GM19372 (cell line): ENCODE data around the gene MSX1.

Experiments used
- ATAC-seq: cut with Tn5 transposase; IDR thresholded peaks from one replicate; pipeline ENCODE4 v1.9.1; 2021; ENCODE audit warnings: mild to moderate bottlenecking, low read depth, moderate library complexity; ENCODE audit not compliant: unreplicated experiment

Gene MSX1

DNA sequence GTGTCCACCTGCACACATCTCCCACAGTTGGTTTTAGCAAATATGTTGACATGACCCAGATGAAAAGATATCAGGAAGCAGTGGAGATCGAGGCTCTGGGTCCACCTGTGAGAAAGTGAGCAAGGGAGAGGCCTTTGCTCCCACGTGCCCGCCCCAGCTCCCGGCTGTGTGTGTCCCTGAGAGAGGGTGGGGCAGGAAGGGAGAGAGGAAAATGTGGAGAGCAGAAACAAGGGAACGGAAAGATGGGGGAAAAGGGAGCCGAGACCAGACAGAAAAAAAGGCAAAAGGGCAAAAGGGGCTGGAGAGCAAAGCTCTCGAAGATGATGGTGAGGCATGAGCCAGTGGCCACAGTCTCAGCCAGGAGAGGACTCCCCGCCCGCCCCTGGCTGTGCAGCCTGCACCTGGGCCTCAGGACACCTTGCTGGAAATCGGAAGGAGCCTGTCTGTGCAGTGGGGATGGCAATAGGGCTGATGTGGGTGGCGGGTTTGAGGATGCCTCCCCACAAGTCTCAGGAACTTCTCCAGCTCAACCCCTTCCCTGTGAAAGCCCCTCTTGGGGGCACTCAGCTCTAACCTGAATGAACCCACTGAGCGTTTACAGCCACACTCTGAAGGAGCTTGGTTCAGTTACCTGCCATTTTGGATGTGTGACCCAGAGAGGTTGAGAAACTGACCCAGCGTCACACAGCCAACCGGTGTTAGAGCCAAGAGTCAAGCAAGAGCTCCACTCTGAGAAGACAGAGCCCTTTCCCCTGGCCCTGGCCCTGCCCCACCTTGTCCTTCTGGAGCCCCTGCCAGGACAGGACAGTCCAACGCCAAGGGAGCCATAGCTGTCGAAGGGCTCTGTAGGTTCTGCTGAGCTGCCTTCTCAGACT lies 20.3 kb upstream of the MSX1 start:
- ATAC-seq, result no peak

DNA sequence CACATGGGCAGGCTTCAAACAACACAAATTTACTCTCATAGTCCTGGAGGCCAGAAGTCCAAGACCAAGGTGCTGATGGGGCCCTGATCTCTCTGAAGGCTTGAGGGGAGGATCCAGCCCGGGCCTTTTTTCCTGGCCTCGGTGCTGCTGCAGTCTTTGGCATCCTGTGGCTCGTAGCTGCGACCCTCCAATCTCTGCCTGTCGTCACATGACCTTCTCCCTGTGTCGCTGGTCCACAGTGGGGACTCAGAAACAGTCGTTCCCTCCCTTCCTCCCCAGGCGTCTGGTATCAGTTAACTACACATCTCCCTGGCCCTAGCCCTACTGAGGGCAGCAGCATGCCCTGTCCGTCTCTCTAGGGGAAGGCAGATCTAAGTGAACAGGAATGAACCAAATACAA lies 19.1 kb upstream of the MSX1 start:
- ATAC-seq, result no peak

DNA sequence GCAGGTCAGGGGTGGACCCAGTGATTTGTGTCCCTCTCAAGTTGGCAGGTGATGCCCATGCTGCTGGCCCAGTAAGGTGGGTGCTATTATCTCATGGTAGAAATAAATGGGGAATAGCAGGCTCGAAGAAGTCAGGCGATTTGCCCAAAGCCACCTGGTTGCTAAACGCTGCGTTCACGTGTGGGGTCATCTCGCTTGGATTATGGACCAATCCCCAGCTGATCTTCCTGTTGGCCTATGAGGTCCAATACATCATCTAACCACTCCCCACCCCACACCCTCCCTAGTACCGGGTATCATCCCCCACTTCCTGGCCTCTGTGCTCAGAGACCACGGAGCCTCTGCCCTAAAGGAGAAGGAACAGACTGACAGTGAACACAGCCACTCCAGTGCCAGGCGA lies 18.3 kb upstream of the MSX1 start:
- no peak for ATAC-seq

DNA sequence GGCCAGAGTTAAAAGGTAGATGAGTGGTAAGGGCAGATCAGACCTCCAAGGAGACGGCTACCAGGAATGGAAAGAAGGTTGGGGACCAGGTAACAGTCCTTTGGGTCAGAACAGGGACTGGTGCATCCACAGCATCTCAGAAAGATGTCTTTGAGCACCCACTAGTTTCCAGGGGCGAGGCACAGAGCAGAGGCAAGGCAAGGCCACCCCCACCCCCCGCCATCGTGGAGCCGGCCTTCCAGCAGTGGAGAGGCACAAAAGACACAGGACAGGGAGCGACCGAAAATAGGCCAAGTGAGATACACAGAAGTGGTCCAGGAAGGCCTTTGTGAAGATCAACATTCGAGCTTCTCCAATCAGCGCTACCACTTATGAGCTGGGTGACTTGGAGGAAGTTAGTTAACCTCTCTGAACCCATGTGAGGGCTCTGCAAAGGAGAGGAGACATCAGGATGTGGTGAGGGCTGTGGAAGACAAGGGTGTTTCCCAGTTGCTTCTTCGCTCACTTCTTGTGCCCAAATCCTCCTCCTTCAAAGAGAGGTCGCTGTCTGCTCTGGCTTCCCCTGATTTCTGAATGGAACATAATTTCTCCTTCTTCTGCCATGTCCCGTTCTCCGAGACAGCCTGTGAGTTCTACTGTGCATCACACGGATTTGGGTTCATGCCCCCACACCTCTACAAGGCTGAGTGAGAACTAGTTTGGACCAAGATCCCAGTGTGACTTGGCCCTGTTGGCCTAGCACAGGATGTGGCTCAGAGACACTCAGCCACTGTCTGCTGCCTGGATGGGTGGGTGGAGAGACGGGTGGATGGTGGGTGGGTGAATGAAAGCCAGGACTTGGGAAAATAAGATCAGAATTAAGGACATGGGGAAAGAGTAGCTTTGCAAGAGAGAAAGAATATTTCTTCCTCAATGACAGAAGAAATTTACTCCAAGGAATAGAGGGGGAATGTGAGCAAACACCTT lies 16.7 kb upstream of the MSX1 start:
- no peak for ATAC-seq

DNA sequence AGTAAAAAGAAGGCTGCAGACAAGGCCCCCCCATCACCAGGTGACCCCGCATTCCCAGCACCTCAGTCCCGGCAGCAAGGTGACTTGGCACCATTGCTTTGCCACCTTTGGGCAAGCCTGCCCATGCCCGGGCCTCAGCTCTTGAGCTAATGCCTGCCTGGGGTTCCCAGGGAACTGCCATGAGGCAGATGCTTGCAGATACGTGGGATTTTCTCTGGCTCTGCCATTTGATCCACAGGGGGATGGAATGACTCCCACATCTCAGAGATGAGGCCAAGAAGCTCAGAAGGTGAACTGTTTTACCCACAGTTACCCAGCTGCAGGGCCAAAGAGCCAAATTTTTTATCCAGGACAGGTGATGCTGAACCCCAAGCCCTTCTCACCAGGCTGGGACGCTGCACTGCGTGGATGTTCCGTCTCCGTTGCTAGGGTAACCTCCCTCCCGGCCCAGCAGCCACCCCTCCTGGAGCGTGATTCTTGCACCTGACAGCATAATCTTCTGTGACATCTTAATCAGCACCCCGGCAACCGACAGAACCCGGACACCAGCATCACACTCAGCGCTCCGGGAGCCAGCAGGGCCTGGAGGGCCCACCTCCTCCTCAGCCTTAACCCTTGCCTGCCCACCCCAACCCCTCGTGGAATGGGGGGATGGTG lies 15.7 kb upstream of the MSX1 start:
- ATAC-seq, result no peak

DNA sequence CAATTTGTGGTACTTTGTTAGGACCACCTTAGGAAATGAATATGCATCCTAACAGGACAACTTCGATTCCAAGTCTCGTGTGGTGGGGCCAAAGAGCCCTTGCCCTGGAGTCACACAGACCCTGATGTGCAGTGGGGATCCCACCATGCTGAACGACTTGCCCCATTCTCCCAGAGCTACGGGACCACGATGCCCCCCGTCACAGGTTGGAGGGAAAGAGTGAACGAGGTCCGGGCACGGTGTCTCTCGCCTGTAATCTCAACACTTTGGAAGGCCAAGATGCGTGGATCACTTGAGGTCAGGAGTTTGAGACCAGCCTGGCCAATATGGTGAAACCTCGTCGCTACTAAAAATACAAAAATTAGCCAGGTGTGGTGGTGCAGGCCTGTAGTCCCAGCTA lies 14.4 kb upstream of the MSX1 start:
- ATAC-seq, result no peak

DNA sequence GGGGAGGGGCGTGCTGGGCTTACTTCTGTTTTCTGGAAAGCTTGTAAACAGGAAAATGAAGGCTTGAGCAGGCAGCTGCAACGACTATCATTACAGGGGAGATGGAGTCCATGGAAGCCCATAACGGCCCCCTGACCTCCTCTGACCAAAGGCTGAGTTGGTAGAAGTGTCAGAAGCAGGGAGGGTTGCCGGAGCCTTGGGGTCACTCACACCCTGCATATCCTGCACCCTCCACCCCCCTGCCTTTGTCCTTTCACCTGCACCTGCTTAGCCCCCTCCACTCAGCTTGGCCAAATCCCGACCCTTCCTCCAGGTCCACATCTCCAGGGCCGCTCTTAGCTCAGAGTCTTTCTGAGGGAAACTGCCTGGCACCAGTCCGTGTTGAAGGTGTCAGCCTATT lies 12.5 kb upstream of the MSX1 start:
- ATAC-seq, result no peak

DNA sequence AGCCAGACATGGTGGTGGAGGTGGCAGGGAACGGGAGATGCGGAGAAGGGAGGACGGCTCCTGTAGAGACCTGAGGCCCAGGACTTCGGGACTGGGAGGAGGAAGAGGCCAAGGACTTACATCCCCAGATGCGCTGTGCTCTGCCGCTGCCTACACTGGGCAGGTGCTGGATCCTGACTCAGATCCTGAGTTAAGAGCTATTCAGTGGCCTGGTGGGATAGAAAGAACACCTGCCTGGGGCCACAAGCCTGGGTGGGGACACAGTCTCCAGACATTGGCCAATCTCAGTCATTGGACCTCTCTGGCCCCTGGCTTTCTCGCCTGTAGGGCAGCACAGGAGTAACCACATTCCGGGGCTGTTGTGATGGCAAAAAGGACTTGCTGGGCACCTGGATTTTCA lies 10.9 kb upstream of the MSX1 start:
- ATAC-seq, result no peak

DNA sequence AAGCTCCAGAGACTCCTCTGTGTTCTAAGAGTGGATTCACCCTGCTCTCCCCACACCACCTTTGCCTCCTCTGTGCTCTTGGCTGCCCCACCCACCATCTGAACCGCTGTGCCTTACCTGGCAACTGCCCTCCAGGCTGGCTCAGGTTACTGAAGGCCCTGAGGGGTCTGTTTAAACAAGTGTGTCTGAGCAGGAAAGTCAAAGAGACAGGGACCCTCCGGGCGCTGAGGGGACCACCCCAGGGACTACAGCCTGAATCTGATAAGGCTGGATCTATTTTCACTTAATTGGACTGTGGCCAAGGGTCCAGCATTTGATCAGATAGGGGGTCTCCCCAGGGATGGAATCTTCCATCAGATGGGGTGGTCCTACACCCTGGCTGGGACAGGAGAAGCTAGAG lies 10.4 kb upstream of the MSX1 start:
- no peak for ATAC-seq

DNA sequence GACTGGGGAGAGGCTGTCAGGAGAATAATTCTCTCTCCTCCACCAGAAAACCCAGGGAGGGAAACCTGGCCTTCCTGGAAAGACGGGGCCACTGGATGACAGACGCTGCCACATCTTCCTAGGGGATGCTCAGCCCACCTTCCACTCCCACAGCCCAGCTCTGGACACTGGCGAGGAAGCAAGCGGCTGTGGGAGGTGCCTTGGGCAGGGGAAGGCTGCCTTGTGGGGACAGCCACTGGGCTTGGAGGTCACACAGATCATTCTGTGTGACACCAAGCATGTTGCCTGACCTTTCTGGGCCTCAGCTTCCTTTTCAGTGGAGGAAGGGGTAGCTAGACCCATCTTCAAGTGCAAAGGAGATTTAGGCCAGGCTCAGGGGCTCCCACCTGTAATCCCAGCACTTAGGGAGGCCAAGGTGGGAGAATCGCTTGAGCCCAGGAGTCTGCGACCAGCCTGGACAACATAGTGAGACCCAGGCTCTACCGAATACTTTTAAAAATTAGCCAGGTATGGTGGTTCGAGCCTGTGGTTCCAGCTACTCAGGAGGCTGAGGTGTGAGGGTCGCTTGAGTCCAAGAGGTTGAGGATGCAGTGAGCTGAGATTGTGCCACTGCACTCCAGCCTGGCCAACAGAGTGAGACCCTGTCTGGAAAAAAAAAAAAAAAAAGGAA lies 9.8 kb upstream of the MSX1 start:
- no peak for ATAC-seq

DNA sequence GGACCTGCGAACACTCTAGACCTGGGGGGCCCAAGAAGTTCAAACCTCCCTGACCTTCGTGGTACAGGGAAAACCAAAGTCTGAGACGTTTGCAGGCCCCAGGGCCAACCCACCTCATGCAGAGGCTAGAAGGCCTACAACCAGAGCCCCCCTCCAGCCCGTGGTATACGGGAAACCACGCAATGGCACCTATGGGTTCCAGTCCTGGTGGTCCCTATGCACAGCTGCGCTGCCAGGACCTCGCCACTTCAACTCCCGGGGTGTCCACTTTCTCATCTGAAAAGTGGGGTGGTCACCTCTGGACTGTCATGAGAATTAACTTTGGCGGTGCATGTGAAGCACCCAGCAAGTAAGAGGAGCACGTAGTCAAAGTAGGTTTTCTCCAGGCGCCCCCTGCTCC lies 8.4 kb upstream of the MSX1 start:
- ATAC-seq, result no peak

DNA sequence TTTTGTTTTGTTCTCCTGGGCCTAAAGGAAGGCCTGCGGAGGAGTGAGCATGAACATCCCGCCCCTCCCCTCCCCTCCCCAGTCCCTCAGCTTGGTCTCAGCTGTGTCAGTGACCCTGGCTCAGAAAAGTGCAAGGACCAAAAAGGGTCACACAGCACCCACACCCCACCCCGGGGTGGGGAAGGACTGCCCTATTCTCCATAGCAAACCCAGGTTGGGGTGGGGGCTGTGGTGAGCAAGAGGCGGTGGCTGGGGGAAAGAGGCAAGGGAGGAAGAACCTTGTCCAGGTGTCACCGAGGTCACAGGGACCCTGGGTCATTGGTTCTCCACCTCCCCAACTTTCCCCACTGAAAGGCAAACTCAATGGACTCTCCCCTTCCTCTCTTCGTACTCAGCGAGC lies 7.6 kb upstream of the MSX1 start:
- no peak for ATAC-seq

DNA sequence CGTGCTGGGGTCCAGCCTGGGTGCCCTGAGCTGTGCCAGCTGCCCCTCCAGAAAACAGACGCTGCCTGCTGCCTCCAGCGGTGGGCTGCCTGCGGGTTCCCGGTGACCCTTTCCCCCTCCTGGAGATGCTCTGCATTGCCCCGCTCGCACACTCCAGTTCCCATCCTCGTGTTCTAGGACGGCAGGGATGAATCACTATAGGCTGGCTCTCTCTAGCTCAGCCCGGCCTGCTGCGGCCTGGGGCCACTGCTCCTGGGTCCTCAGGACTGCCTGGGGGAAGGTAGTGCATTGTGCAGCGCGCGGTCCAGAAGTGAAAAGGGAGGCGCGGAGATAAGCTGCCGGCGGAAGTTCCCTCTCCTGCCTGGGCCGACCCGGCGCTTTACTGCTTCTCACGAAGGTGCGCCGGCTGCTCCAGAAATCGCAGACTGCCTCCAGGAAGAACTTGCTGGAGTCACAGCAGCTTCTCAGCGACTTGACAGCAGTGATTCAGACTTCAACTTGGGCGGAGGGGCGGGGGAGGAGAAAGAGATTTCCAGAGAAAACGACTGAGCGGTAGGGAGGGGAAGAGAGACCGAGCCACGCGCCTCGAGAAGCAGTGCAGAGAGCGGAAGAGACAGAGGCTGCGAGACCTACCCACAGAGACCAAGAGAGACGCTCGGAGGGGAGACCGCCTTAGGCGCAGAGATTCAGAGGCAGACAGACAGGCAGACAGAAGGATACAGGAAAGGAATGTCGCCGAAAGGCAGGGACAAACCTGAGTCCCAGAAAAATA lies 6.7 kb upstream of the MSX1 start:
- ATAC-seq, result peak; percentile 51

DNA sequence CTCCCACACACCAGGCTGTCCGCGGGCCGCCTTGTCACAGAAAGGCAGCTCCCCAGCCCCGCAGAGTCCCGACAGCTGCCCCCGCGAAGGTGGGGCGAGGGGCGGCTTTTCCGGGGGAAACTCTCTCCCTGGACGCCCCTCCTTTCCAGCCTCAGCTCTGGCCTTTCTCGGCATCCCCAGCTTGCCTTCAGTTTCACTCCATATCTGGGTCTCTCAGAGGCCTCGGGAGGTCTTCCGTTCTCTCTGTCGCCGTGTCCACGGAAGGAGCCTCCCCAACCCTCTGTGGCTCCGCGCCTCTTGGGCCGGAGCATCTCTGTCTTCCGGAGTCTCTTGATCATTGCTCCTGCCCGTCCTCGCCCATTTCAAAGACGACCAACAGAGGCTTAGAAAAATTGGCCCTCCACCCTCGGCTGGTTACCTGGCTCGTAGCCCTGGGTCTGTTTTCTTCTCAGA lies 6.1 kb upstream of the MSX1 start:
- no peak for ATAC-seq

DNA sequence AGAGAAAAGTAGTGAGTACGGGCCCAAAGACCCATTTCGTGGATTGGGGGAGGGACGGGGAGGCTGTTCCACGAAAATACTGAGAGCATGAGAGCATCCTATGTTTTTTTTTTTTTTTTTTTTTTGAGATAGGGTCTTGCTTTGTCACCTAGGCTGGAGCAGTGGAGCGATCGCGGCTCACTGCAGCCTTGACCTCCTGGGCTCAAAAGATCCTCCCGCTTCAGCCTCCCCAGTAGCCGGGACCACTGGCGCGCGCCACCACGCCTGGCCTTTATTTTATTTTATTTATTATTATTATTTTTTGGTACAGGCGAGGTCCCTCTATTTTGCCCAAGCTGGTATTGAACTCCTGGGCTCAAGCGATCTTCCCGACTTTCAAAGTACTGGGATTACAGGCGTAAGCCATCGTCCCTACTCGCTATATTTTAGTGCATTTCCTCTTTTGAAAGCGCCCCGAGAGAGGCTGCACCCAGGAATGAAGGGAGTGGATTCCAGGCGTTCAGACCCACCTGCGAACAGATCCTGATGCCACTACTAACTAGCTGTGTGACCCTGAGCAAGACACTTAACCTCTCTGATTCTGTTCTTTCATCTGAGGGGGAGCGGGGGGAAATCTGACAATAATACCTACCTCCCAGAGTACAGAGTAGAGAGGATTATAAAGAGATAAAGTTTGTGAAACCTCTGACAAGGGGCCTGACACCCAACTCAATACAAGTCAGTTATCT lies 5.4 kb upstream of the MSX1 start:
- ATAC-seq, result no peak

DNA sequence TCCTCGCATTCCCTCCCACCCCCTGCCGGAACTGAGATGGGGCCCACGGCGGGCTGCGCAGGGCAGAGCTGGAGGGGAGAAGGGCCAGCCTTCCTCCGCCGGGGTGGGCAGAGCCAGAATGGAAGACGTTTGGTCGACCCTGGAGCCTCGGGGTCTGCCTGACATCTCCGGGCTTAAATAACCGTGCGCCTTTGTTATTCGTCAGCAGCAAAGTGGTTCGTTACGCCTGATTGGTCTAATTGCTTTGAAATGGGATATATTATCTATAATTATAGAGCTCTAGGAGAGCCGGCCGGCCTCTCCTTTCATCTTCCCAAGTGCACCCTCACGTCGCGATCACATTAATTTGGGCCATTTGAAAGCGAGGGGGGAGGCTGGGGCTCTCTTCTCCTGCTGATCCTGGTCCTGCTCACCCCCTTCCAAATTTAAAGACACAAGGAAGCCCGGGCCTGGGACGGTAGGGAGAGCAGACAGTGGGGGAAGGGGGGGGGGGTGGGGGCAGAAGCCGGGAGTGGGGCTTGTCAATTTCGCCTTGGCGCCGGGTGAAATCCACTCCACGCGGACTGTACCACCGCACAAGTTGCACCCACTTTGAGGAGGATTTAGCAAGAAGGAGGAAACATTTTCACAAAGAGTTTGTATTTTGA lies 4.7 kb upstream of the MSX1 start:
- ATAC-seq, result no peak

DNA sequence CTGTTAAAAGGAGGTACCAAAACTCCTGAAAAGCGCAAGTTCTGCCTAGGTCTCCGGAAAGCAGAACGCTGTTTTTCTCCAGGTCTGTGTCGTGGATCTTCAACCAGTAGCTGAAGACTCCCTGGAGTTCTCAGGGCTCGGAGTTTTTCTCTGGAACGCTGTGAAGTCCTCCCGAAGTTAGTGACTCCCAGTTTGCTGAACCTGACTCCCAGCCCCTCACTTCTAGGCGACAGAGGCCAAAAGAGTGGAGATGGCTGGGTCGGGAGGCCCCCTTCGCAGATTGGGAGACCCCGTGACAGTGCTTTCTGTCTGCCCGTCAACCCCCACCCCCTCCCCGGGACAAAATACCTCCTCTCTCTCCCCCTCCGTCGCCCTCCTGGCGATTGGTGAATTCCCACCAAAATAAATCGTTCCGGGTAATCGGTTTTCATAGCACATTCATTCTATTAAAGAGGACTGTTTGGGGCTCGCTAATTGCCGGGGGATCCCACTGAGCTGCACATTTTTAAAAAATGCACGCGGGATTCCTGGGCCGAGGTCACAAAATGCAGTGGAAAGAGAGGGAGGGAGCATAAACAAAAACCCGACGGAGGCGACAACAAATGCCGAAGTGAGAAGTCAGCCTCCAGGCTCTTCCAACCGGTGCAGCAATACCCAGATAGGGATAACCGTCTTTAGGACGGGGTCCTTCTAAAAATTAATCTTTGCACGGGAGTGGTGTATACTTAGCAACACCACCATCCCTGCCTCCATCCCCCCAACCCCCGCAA lies 4.0 kb upstream of the MSX1 start:
- ATAC-seq, result no peak
